ENCODE data around the gene TET2.

TET2 gene

GRCh38 chr4:105234582-105234981 lies 87.9 kb downstream of the TET2 start:
- no peak for DNase-seq (ENCODE audit: low read depth)

DNA sequence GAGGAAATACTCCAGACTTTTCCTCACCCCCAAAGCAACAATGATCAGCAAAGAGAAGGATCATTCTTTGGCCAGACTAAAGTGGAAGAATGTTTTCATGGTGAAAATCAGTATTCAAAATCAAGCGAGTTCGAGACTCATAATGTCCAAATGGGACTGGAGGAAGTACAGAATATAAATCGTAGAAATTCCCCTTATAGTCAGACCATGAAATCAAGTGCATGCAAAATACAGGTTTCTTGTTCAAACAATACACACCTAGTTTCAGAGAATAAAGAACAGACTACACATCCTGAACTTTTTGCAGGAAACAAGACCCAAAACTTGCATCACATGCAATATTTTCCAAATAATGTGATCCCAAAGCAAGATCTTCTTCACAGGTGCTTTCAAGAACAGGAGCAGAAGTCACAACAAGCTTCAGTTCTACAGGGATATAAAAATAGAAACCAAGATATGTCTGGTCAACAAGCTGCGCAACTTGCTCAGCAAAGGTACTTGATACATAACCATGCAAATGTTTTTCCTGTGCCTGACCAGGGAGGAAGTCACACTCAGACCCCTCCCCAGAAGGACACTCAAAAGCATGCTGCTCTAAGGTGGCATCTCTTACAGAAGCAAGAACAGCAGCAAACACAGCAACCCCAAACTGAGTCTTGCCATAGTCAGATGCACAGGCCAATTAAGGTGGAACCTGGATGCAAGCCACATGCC lies 89.7 kb downstream of the TET2 start:
- no peak for DNase-seq (ENCODE audit: low read depth)

- no peak for DNase-seq (ENCODE audit: low read depth)
These were observed 90.2 kb downstream of the TET2 start for GRCh38 chr4:105236916-105237311.

GRCh38 chr4:105240037-105240436 lies 93.4 kb downstream of the TET2 start:
- no peak for DNase-seq (ENCODE audit: low read depth)

- DNase-seq (ENCODE audit: low read depth): no peak
These were observed 94.8 kb downstream of the TET2 start for GRCh38 chr4:105241451-105241850.

DNA sequence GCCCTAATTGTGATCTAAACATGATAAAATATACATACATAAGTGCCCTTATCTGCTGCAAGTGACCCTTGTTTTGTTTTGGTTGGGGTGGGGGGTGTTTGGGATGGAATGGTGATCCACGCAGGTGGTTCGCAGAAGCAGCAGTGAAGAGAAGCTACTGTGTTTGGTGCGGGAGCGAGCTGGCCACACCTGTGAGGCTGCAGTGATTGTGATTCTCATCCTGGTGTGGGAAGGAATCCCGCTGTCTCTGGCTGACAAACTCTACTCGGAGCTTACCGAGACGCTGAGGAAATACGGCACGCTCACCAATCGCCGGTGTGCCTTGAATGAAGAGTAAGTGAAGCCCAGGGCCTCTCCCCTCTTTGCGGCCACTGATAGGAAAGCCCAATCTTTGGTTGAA lies 96.8 kb downstream of the TET2 start:
- DNase-seq (ENCODE audit: low read depth): no peak

GRCh38 chr4:105246712-105247111 lies 100.0 kb downstream of the TET2 start:
- DNase-seq (ENCODE audit: low read depth): no peak

GRCh38 chr4:105248613-105249012 lies 101.9 kb downstream of the TET2 start:
- DNase-seq (ENCODE audit: low read depth): no peak

DNA sequence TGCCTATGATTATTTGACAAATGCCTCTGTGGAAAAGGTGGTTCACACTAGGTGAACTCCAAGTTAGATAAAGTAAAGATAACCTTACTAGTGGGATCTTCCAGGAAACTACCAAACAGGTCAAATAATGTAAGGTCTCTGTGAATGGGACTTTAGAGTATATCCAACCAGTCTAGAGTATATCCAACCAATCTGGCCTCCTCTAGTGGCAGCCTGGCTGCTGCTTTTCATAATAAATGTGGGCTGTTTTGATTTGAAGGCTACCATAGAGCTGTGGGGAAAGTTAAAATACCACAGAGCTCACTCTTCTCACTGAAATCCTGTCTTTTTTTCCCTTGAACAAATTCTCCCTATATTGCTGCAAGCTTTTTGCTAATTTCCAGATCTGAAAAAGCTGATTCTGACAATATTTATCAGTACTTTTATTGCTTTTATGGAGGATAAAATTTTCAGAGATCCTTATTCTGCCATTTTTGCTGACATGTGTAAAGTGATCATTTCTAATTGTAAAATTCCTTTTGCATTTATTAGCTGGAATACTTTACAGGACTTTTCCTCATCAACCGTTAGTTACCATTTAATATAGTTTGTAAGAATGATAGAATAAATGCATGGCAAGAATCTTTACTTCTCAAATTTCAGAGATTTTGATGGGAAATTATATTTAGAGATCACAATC lies 111.3 kb downstream of the TET2 start:
- no peak for DNase-seq (ENCODE audit: low read depth)

DNA sequence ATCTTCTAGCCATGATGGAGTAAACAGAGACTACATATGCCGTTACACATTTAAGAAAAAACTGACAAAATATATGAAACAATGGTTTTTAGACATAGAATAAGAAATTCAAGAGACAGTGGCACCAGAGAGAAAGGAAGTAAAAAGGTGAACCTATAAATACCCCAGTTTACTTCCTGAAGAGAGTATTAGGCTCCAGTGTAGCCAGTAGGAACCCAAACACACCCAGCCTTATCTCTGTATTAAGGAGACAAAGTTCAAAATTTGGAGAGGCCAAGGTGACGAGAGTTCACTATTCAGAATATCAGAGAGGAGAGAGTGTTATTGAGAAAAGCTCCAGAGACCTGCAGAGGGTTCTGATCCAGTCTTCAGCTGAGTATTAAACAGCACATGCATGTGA lies 119.0 kb downstream of the TET2 start:
- no peak for DNase-seq (ENCODE audit: low read depth)

- DNase-seq (ENCODE audit: low read depth): no peak
These were observed 120.6 kb downstream of the TET2 start for GRCh38 chr4:105267280-105267679.

GRCh38 chr4:105272002-105272401 lies 125.3 kb downstream of the TET2 start:
- no peak for DNase-seq (ENCODE audit: low read depth)

- DNase-seq (ENCODE audit: low read depth): no peak
These were observed 126.6 kb downstream of the TET2 start for GRCh38 chr4:105273230-105273629.

- DNase-seq (ENCODE audit: low read depth): no peak
These were observed 127.4 kb downstream of the TET2 start for GRCh38 chr4:105274090-105274489.

- DNase-seq (ENCODE audit: low read depth): no peak
These were observed 127.8 kb downstream of the TET2 start for GRCh38 chr4:105274504-105274903.

DNA sequence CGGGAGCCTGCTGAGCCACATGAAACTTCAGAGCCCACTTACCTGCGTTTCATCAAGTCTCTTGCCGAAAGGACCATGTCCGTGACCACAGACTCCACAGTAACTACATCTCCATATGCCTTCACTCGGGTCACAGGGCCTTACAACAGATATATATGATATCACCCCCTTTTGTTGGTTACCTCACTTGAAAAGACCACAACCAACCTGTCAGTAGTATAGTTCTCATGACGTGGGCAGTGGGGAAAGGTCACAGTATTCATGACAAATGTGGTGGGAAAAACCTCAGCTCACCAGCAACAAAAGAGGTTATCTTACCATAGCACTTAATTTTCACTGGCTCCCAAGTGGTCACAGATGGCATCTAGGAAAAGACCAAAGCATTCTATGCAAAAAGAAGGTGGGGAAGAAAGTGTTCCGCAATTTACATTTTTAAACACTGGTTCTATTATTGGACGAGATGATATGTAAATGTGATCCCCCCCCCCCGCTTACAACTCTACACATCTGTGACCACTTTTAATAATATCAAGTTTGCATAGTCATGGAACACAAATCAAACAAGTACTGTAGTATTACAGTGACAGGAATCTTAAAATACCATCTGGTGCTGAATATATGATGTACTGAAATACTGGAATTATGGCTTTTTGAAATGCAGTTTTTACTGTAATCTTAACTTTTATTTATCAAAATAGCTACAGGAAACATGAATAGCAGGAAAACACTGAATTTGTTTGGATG lies 129.9 kb downstream of the TET2 start:
- DNase-seq (ENCODE audit: low read depth): no peak

- DNase-seq (ENCODE audit: low read depth): no peak
These were observed 131.0 kb downstream of the TET2 start for GRCh38 chr4:105277702-105278101.

- DNase-seq (ENCODE audit: low read depth): no peak
These were observed 132.6 kb downstream of the TET2 start for GRCh38 chr4:105279314-105279713.

GRCh38 chr4:105280338-105281123 lies 133.9 kb downstream of the TET2 start:
- DNase-seq (ENCODE audit: low read depth): no peak

GRCh38 chr4:105281124-105281415 lies 134.4 kb downstream of the TET2 start:
- no peak for DNase-seq (ENCODE audit: low read depth)

DNA sequence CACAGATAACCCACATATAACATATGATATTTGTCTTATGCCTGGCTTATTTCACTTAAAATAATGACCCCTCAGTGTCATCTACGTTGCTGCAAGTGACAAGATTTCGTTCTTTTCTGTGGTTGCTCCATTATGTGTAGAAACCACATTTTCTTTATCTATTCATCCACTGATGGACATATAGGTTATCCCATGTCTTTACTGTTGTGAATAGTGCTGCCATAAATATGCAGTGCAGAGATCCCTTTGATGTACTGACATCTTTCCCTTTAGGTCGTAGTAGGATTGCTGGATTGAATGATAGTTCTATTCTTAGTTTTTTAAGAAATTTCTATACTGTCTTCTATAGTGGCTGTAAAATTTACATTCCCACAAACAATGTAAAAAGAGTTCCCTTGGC lies 135.8 kb downstream of the TET2 start:
- no peak for DNase-seq (ENCODE audit: low read depth)

DNA sequence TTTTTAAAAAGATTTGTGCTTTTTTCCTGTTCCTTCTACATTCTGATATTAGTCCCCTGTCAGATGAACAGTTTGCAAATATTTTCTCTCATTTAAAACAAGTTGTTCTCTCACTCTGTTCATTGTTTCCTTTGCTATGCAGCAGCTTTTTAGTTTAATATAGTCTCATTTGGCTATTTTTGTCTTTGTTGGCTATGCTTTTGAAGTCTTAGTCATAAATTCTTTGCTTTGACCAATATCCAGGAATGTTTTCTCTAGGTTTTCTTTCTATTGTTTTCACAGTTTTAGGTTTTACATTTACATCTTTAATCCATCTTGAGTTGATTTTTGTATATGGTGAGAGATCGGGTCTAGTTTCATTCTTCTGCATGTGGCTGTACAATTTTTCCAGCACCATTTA lies 136.8 kb downstream of the TET2 start:
- no peak for DNase-seq (ENCODE audit: low read depth)

DNA sequence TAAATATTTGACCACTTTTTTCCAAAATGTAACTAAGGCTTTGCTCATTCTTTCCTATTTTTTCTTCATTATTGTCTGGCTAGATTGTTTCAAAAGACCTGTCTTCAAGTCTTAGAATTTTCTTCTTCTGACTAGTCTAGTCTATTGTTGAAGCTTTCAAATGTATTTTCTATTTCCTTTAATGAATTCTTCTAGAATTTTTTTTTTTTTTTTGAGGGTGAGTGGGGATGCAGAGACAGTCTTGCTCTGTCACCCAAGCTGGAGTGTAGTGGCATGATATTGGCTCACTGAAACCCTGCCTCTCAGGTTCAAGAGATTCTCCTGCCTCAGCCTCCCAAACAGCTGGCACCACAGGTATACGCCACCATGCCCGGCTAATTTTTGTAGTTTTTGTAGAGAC lies 141.4 kb downstream of the TET2 start:
- no peak for DNase-seq (ENCODE audit: low read depth)
